Sigmoid colon (tissue), 7 donors: Measurements from ENCODE around the gene ZRSR2. TPM values are rescaled to one million over a fixed set of nuclear protein-coding genes. Genes with fewer than 3 reads are reported as not detected.

Experiments
- DNase-seq: peaks from one replicate; pipeline ENCODE4 v3.0.0-alpha.2; 2019
- H3K27ac ChIP-seq, 4 donors: fragments of 200-600 bp; sonication (generic); one replicate each; pipeline ENCODE4 v1.5.1; 2016 to 2019; ENCODE audit warnings: mild to moderate bottlenecking in 1 of 4
- H3K27me3 ChIP-seq, 3 donors: fragments of 200-600 bp; sonication (generic); one replicate each; pipeline ENCODE4 v1.5.1; 2019; ENCODE audit warnings: mild to moderate bottlenecking in 1 of 3
- H3K36me3 ChIP-seq, 4 donors: fragments of 200-600 bp; sonication (generic); one replicate each; pipeline ENCODE4 v1.5.1; 2016 to 2019
- H3K4me1 ChIP-seq, 4 donors: fragments of 200-600 bp; sonication (generic); one replicate each; pipeline ENCODE4 v1.5.1; 2017 to 2019
- H3K4me3 ChIP-seq, 4 donors: fragments of 200-600 bp; sonication (generic); one replicate each; pipeline ENCODE4 v1.5.1; 2017 to 2019; ENCODE audit warnings: mild to moderate bottlenecking in 2 of 4, moderate library complexity in 1 of 4
- H3K9me3 ChIP-seq, 4 donors: fragments of 200-600 bp in 3 of 4; sonication (generic) in 3 of 4; one replicate each; pipeline versions ENCODE4 v1.5.1 to v1.6.1; 2013 to 2019
- CTCF ChIP-seq, 4 experiments: fragments of 450-650 bp in 3 of 4; fragments of 200-600 bp in 1 of 4; IDR thresholded peaks; one replicate each; pipeline ENCODE4 v1.5.1; 2016 to 2019; ENCODE audit warnings: antibody characterized with exemption in 4 of 4, mild to moderate bottlenecking in 3 of 4, moderate library complexity in 2 of 4
- EP300 ChIP-seq, 4 donors: sonication (generic); formaldehyde crosslinking; IDR thresholded peaks; one replicate each; pipeline ENCODE4 v1.6.1; 2017; ENCODE audit warnings: antibody characterized with exemption in 4 of 4
- POLR2A ChIP-seq, 2 donors: fragments of 450-650 bp; IDR thresholded peaks; one replicate each; pipeline ENCODE4 v1.6.1; 2016; ENCODE audit warnings: antibody characterized with exemption in 2 of 2, mild to moderate bottlenecking in 2 of 2, moderate library complexity in 2 of 2
- POLR2AphosphoS5 ChIP-seq, 4 donors: sonication (generic); formaldehyde crosslinking; IDR thresholded peaks; one replicate each; pipeline ENCODE4 v1.6.1; 2017; ENCODE audit warnings: antibody characterized with exemption in 4 of 4
- WGBS, 2 donors: extraction: QIAGEN DNeasy Blood & Tissue Kit; methylation state at CpG; one replicate each; pipeline ENCODE4 v1.1.7; 2013; 5-methylcytosine and 5-hydroxymethylcytosine counted together
- intact Hi-C: fragments of 100-400 bp; cut with DNase I; formaldehyde crosslinking; loops from one replicate; pipeline ENCODE4 v1.15.1; 2023
- polyA plus RNA-seq, 3 donors: library from polyadenylated mRNA; stranded (reverse); fragments of 200-250 nt; gene quantifications; one replicate each; pipeline ENCODE4 v1.2.3, GENCODE V29; 2013
- total RNA-seq, 4 donors: library from RNA; depleted of rRNA; stranded (reverse); fragments of >200 nt; gene quantifications; one replicate each; pipeline ENCODE4 v1.1.0, GENCODE V29; 2016
- donor health status: healthy with polysubstance abuse.
- donor health status: Bipolar disorder and iron deficiency.
- donor health status: healthy.

Gene ZRSR2
- total and polyA plus RNA-seq, 7 donors = 6.8 to 15.6 (median 12.6) TPM

- Histone ChIP-seq H3K4me1 (no peaks in the 10 kb centered on the region), H3K4me3 (no peak overlapping the region), H3K36me3 (no peaks in the 10 kb centered on the region), H3K27me3 (no peaks in the 10 kb centered on the region), H3K9me3 (no peaks in the 10 kb centered on the region), H3K27ac (no peak overlapping the region)
- no peak for DNase-seq
- intact Hi-C loops = no loop called here
- TF ChIP-seq EP300 (IDR thresholded peaks at IDR 0.05) (no peak), CTCF (IDR thresholded peaks at IDR 0.05) (no peak), POLR2AphosphoS5 (IDR thresholded peaks at IDR 0.05) (no peak), POLR2A (IDR thresholded peaks at IDR 0.05) (no peak)
- WGBS, 2 donors = 74 to 75% methylated on average over 3 of the region's 3 CpGs
These were observed 43.8 kb downstream of the ZRSR2 start for GRCh38 chrX:15834053-15834452.

GRCh38 chrX:15834827-15835595 lies 44.7 kb downstream of the ZRSR2 start:
- H3K27me3 ChIP-seq = no peaks in the 10 kb centered on the region
- no peaks in the 10 kb centered on the region for H3K4me1 ChIP-seq
- no peak overlapping the region for H3K27ac ChIP-seq
- no peaks in the 10 kb centered on the region for H3K9me3 ChIP-seq
- intact Hi-C loops = no loop called here
- 27 to 68% methylated on average over 5 of the region's 5 CpGs for WGBS, 2 donors
- no peak for DNase-seq
- TF ChIP-seq EP300 (IDR thresholded peaks at IDR 0.05) (no peak), POLR2AphosphoS5 (IDR thresholded peaks at IDR 0.05) (no peak), POLR2A (IDR thresholded peaks at IDR 0.05) (no peak), CTCF (IDR thresholded peaks at IDR 0.05) (no peak)
- no peaks in the 10 kb centered on the region for H3K36me3 ChIP-seq
- H3K4me3 ChIP-seq = no peak overlapping the region

- no peaks in the 10 kb centered on the region for H3K9me3 ChIP-seq
- no peak for TF ChIP-seq CTCF (IDR thresholded peaks at IDR 0.05)
- no peak for TF ChIP-seq POLR2A (IDR thresholded peaks at IDR 0.05)
- no peak for TF ChIP-seq EP300 (IDR thresholded peaks at IDR 0.05)
- TF ChIP-seq POLR2AphosphoS5 (IDR thresholded peaks at IDR 0.05) = no peak
- H3K27ac ChIP-seq = no peak overlapping the region
- no peak overlapping the region for H3K4me3 ChIP-seq
- intact Hi-C loops = no loop called here
- H3K27me3 ChIP-seq = no peaks in the 10 kb centered on the region
- no peak for DNase-seq
- peaks cover 0 to 8% (median 0%) of the 10 kb centered on the region in 4 donors for H3K36me3 ChIP-seq
- H3K4me1 ChIP-seq = peaks cover 0 to 5% (median 0%) of the 10 kb centered on the region in 4 donors
- 97 to 98% methylated on average over 3 of the region's 3 CpGs for WGBS, 2 donors
These were observed 47.7 kb downstream of the ZRSR2 start for GRCh38 chrX:15838017-15838416.

- Histone ChIP-seq H3K4me3 (no peak overlapping the region), H3K4me1 (peaks cover 0 to 5% (median 0%) of the 10 kb centered on the region in 4 donors), H3K27me3 (no peaks in the 10 kb centered on the region), H3K36me3 (peaks cover 0 to 19% (median 0%) of the 10 kb centered on the region in 4 donors), H3K27ac (no peak overlapping the region), H3K9me3 (no peaks in the 10 kb centered on the region)
- TF ChIP-seq EP300 (IDR thresholded peaks at IDR 0.05) (no peak), CTCF (IDR thresholded peaks at IDR 0.05) (no peak), POLR2AphosphoS5 (IDR thresholded peaks at IDR 0.05) (no peak), POLR2A (IDR thresholded peaks at IDR 0.05) (no peak)
- 81 to 84% methylated on average over 2 of the region's 2 CpGs for WGBS, 2 donors
- intact Hi-C loops = loop anchor here (10.0 kb wide), 1 partner anchor 133 kb away; no protein-coding TSS in a partner anchor
- DNase-seq = no peak
These were observed 51.7 kb downstream of the ZRSR2 start for GRCh38 chrX:15841853-15842516.
